SKM-1 treated with dmso at 0.1 percent for 144 hours (cell line): ENCODE results near the gene CWC25.
"Not testable (repeated sequence)": the region's sequence is repeated elsewhere in the genome, so short reads cannot be mapped to it uniquely, and the experiment has no call there.

ENCODE experiments used
- DNase-seq: peaks from one replicate; lab custom pipeline; 2025; ENCODE audit not compliant: unreplicated experiment; lab: John Stamatoyannopoulos, UW

CWC25 gene

DNA sequence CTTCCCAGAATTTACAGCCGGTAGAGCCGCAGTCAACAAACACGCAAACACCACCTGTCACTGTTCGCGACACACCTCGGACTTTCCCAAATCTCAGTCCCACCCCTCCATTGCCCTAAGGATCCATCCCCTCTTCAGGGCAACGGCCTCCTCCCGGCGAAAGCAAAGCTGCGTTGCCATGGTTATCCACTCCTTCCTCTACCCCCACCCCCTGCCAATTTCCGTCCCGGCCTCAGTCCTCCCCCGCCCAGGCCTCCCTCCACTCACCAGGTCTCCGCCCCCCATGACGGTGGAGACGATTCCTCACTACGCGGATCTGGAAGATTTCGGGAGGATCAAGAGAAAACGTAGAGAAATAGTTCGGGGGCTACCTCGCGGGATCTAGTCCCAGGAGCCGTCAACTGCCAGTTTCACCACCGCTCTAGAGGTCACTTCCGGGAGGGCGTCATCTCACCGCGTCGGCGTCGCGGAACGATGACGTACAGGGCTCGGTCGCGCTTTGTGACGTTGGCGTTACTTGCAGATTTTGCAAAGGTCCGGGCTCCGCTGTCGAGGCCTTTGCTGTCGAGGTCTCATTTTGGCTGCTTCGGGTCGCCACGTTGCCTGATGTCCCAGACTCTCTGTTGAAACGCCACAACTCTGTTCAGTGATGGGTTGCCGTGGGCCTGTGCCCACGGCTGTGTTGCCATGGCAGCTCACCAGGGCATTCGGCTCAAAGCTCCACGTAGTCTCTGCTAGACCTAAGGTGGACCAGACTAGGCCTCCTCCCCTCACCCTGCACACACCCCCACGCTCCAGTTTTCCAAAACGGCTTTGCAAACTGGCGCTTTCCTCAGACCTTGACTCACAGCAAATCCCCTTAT, at the start of gene CWC25:
Gene CWC25, minus strand, starts transcription at position 423 of the 863 bp plus-strand sequence. Its CDS starts 138 bp downstream, at position 285.
- DNase-seq = peak; percentile 83

GRCh38 chr17:38873640-38874380, 48.7 kb upstream of the CWC25 start:
- no peak for DNase-seq

DNA sequence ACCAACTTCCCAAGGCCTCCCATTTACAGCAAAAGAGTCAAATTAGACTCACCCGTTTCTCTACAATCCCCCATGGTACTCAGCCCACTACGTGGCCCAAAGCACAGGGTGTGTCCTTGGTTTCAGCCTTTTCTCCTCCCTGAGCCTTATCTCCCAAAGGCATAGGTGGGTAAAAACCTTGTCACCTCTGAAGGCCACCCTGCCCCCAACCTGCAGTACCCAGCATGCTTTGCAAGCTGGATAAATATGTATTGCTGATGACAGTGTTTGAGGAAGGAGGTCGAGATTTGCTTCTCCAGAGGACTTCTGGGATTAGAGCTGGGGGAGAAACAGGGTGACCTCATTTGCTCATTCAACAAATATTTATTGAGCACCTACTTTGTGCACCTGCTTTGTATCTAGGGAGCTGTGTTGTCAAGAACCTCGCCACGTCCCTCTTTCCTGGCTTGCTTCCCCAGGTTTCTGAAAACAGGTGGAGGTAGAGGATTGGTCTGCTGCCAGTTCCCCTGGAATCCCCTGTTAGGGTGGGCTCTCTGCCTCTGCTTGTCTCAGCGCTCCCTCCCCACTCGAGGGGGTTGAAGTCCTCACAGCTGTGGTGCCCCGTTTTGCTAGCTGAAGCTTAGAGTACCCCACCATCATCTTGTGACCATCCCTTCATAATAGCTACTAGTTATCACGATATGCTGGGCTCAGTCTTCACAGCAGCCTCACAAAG, 47.7 kb upstream of the CWC25 start:
- no peak for DNase-seq

DNA sequence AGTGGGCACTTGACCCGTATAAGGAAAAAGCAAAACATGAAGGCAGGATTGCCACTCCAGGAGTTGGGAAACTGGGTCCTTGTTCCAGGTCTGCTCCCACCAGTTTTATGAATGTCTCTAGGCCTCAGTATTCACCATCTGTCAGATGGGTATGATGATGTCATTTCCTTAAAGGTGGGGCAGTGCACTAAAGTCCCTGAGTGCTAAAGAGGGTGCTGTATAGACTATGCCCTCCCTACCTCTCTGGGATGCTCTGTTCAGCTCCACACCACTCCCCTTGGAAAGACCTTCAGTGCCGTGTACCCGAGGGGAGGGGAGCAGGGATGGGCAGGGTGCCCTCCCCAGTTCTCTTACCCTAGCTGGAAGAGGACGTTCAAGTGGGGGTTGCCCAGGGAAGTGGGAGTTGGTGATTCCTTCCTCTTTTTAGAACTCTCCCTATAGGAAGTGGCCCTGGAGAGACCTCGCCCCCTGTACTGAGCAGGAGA, 46.9 kb upstream of the CWC25 start:
- no peak for DNase-seq

GRCh38 chr17:38871247-38872015, 46.3 kb upstream of the CWC25 start:
- DNase-seq = peak; percentile 35

DNA sequence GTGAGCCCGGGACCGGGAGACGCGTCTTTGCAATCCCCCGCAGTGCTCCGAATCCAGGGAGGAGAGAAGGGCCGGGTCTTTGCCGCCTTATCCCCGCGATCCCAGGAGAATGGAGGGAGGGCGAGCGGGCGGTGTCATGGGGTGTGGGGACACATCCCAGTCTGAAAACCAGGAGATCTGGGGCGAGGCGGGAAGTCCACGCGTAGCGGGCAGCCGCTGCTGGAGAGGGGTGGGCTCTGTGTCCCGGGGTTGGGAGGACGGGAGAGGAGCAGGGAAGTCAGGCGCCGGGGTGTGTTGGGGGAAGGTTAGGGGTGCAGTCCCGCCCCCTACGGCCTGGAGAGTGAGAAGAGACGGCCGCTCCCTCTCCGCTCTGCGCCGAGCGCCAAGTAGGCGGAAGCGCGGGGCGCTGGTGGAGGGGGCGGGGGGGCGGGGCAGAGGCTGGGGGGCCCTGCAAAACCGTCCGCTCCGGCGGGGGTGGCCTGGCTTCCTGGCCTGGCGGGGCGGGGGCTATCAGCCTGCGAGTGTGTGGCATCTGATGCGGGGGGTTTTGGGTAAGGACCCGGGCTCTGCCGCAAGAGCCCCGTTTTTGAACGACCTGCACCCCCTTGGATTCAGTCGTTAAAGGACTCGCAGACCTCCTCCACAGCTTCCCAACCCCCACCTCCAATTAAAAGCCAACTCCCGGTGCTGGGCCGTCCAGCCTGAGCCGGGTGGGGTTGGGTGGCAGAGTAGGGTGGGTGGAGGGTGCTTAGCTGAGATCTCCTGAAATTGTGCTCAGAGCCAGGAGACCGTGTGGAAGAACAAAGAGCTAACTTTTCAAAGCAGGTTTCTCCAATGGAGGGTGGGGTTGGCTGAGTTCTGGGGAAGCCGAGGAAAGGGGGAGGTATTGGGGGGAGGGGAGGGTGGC, 45.4 kb upstream of the CWC25 start:
- peak; percentile 25 for DNase-seq

- peak; percentile 82 for DNase-seq
Measured at GRCh38 chr17:38869526-38870258, 44.6 kb upstream of the CWC25 start, which contains the start of gene LASP1. LASP1 (plus strand) TSS chr17:38870058; CDS start chr17:38870190, 132 bp downstream.

- DNase-seq = peak; percentile 73
Measured at GRCh38 chr17:38868817-38869525, 43.9 kb upstream of the CWC25 start.

DNA sequence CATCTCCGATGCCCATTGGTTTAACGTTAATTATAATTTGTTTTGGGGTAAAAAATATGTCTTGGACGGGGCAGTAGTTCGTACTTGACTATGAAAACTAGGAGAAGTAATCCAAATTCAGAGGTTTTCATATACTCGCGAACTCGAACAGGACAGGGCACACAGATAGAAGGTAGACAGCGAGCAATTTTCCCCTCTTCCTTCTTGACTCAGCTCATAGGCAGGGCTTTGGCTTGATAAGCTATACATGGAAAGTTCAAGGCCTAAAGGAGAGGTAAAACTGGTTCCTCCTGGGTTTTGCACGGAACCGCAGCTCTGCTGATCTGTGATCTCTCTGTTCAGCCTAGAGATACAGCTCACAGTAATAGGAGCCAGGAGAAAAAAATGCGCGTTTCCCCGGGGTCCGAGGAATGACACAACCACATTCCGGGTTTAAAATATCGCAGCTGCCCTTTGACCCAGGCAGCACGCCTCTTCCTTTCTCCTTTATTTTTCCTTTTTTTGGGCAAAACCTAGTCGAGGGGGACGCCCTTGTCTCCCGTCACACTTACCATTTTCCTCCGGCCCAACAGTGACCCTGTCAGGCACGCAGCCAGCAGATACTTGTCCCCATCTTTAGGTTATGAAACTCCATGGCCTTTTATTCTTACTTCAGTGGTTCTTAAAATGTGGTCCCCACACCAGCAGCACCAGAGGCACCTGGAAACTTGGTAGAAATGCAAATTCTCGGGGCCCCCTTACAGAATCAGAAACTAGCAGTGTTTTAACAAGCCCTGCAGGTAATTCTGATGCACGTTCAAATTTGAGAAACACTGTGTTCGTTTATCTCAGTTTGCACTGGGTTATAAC, 43.1 kb upstream of the CWC25 start:
- DNase-seq = peak; percentile 18

GRCh38 chr17:38867179-38867967, 42.3 kb upstream of the CWC25 start:
- peak; percentile 82 for DNase-seq

GRCh38 chr17:38864636-38865398, 39.7 kb upstream of the CWC25 start:
- no peak for DNase-seq

DNA sequence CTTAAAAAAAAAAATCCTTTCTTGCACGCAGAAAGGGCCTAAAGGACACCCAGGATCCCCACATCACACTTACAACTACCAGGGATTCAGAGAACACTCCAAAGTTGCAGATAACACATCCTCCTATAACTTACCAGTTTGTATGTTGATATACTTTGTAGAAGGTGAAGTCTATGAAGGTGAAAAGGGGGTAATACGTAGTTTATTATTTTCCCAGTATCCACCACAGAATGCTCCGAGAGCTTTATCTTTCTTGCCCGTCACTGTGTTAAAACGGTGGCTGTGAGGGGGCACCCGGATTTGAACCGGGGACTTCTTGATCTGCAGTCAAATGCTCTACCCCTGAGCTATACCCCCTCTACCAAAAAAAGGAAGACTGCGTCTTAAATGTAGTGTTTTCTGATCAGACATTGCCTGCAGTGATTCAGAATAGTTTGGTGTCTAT, 36.3 kb upstream of the CWC25 start:
- DNase-seq = no peak

GRCh38 chr17:38857271-38857670, 32.1 kb upstream of the CWC25 start:
- DNase-seq = no peak

GRCh38 chr17:38855101-38855714, 30.1 kb upstream of the CWC25 start:
- not testable (repeated sequence) for DNase-seq
